ENCODE results near the gene SPTBN2.
A peak's percentile ranks its signal among the peaks of the same experiment; 100 is the strongest.
"Not testable (repeated sequence)": the region's sequence is repeated elsewhere in the genome, so short reads cannot be mapped to it uniquely, and the experiment has no call there.

Gene SPTBN2

DNA sequence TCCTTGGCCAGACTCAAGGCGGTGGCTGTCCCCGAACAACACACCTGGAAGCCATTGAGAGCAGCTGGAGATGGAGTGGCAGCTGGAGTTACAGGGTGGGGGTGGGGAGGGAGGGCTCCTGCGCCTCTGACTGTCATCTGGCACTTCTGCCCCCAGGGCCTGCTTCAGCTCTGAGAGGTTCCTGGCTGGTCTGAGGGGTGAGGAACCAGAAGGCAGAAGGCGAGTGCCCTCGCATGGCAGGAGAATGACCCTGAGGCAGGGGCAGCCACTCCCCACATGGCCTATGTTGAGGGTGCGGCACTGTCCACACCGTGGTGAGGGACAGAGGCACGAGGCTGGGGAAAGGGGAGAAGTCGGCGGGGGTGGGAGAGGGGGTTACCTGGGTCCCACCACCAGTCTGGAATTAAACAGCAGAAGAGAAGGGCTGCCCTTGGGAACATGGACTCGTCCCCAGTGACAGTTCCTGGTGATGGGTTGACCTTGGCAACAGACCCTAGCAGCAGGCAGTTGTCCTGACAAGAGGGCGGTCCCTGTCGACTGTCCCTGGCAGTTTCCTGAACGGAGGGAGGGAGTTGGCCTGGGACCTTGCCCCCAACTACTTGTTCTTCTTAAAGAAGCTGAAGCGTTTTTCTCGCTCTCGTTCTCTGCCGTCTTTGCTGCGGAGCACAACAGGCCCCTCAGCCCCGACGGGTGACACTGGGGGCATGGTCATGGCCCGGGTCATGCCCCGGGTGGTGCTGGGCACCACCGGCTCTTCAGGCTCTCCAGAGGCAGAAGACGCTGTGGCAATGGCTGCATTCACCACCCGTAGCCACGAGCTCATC, 43.5 kb downstream of the SPTBN2 start:
- DNase-seq (ENCODE audit: low read depth in 2 of 2): no peak

GRCh38 chr11:66684635-66685034, 44.4 kb downstream of the SPTBN2 start:
- DNase-seq (ENCODE audit: low read depth in 2 of 2): no peak

- DNase-seq (ENCODE audit: low read depth in 2 of 2): no peak
Measured at GRCh38 chr11:66683877-66684276, 45.1 kb downstream of the SPTBN2 start.

DNA sequence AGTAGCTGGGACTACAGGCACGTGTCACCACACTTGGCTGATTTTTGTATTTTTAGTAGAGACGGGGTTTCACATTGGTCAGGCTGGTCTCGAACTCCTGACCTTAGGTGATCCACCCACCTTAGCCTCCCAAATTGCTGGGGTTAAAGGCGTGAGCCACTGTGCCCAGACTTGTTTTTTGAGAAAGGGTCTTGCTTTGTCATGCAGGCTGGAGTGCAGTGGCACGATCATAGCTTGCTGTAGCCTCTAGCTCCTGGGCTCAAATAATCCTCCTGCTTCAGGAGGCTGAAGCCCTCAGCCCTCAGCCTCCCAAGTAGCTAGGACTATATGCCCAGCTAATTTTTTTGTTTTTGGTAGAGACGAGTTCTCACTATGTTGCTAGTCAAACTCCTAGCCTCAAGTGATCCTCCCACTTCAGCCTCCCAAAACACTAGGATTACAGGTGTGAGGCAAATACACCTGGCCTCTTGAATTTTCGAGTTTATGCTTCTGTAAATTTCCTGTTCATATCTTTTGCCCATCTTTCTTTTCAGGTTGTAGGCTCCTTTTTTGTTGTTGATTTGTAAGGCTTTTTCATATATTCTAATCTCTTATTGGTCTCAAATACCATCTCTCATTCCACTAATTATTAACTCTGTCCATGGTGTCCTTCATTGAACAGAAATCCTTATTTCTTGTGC, 47.9 kb downstream of the SPTBN2 start:
- DNase-seq (ENCODE audit: low read depth in 2 of 2): no peak

- peak; percentile 91 to 94 for DNase-seq (ENCODE audit: low read depth in 2 of 2)
Measured at GRCh38 chr11:66677599-66678375, 51.2 kb downstream of the SPTBN2 start, which contains the start of gene RBM4B. Gene RBM4B (minus strand): TSS chr11:66677887. CDS start chr11:66677079, 808 bp downstream.

DNA sequence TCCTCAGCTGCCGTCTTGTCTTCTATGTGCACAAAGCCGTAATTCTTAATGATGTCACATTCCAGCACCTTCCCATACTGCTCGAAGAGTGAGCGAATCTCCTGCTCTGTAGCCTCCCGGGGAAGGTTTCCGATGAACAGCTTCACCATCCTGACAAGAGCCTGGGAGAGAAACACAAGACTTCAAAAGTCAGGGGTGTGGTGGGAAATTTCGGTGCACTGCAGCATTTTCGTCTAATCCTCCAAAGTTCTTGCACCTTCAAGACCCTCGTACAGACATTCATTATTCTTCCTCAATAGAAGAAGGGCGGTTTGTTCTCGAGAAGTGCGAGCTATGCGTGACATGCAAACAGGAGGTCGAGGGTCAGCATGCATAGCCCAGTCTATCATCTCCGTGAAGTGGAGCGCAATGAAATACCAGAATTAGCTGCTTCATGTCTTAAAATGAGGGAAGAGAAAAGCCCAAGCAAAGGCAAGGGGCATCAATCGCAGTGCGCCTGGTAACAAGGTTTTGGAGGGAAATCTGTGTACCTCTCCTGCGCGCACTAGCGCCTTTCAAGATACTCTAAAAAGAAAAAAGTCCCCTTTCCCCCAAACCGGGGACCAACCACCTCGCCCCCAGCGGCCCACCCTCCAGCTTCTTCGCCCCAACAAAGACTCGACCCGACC, 52.0 kb downstream of the SPTBN2 start:
- no peak for DNase-seq (ENCODE audit: low read depth in 2 of 2)

- no peak for DNase-seq (ENCODE audit: low read depth in 2 of 2)
Measured at GRCh38 chr11:66676282-66676919, 52.6 kb downstream of the SPTBN2 start.

DNA sequence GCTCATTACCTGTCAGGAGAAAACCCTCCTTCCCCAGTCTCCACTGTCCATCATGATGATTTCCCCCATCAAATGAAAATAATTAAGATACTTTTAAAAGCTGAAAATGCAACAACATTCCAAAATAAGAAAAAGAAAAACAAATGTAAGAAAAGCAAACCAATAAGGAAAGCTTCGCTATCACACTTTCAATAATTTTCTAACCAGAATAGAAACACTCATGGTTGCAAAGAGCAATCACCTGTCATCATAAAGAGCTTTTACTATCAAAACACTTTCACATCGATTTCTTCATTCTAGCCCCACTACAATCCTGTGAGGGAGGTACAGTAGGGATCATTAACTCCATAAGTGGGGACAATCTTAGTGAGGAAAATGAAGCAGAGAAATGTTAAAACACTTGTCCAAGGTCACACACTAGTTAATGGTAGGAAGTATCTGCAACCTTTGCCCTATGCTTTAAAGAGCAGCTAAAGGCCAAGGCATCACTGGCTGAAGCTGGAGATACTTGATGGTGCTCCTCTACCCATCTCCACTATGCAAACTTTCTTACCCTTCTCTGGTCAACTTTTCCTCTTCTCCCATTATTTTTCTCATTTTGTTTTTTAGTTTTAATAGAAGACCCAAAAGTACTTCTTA, 53.9 kb downstream of the SPTBN2 start:
- no peak for DNase-seq (ENCODE audit: low read depth in 2 of 2)

DNA sequence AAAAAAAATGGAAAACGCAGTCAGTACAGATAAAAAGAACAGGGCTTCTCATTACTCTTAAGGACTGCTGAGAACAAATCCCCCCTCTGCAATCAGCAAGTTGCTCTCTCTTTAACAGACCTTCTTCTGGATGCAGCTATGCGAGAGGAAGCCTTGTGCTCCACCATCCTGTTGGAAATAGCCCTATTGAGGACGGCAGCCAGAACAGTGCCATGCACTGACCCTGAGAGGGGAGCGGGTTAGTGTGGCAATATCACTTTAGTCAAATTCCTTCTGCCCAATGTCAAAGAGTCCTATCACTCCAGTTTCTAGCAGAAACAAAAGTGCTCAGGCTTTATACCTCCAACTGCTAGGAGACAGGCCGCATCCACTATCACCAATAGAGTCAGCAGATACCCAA, 58.2 kb downstream of the SPTBN2 start:
- no peak for DNase-seq (ENCODE audit: low read depth in 2 of 2)

DNA sequence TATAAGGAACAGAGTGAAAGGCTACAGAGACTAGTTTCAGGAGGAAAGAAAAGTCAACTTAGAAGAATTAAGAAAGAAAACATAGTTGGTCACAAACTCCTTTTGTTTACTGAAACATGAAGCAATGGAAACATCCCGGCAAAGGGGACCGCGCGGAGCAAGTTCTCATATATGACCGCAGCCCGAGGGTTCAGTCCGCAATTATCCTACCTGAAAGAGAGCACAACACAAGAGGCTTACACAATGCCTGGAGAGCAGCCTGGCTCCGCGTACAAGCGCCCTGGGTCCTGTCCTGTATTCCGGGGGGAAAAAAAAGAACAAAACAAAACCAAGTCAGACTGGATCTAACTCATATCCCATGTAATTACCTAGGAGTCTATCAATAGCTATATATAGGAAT, 63.6 kb downstream of the SPTBN2 start:
- no peak for DNase-seq (ENCODE audit: low read depth in 2 of 2)

GRCh38 chr11:66663741-66664296, 65.2 kb downstream of the SPTBN2 start:
- no peak for DNase-seq (ENCODE audit: low read depth in 2 of 2)

DNA sequence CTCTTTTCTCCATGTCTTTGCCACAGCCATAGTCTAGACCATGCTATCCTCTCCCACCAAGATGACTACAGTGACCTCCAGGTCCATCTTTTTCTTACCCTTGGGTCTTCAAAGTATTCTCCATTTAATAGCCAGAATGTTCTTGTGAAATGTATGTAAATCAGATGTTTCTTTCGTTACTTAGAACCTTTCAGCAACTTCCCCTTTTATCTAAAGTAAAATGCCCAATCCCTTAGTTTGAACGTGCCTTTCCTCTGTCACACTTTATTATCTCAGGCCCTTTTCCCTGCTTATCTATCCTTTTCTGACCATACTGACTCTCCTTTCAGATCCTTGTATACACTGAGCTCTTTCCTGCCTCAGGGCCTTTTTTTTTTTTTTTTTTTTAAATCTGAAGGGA, 69.3 kb downstream of the SPTBN2 start:
- DNase-seq (ENCODE audit: low read depth in 2 of 2): no peak

DNA sequence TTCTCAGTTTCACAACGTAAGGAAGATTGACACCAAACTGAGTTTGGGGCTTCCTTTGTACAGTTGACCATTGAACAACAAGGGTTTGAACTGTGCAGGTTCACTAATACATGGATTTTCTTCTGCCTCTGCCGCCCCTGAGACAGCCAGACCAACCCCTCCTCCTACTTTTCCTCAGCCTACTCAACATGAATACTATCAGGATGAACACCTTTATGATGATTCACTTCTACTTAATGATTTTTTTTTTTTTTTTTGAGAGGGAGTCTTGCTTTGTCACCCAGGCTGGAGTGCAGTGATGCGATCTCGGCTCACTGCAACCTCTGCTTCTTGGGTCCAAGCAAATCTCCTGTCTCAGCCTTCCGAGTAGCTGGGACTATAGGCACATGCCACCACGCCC, 75.9 kb downstream of the SPTBN2 start:
- DNase-seq (ENCODE audit: low read depth in 2 of 2): no peak

DNA sequence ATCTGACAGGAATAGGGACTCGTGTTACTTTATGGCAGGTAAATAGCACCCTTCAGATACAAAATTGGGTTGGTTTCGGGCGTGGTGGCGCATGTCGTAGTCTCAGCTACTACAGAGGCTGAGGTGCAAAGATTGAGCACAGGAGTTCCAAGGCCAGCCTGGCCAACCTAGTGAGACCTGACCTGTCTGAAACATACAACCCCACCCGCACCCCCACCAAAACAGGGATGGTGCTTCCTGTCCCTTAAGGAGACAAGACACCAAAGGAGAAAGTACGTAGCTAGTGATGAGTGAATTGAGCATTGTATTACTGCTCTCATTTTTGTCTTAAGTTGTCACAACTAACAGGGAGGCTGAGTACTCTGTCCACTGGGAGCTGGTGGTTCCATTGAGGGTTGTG, 76.4 kb downstream of the SPTBN2 start:
- DNase-seq (ENCODE audit: low read depth in 2 of 2): no peak

GRCh38 chr11:66651016-66651415, 78.0 kb downstream of the SPTBN2 start:
- no peak for DNase-seq (ENCODE audit: low read depth in 2 of 2)

DNA sequence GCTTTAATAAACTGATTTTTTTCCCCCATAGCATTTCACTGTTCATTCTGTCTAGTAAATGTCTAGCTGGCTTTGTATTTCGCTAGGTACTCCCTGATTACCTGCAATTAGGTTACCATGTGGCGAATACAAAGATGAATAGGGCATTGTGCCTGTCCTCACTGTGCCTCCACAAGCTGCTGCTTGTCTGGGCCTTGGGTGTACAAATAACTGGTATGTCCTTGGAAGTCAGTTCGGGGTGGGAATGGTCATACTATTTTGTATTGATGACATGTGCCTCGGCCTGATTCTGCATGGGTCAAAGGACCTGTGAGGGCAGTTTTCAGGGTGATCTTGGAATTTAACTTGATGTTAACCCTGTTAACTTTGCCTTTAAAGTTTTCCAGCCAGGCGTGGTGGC, 79.1 kb downstream of the SPTBN2 start:
- DNase-seq (ENCODE audit: low read depth in 2 of 2): no peak

GRCh38 chr11:66646828-66647227, 82.2 kb downstream of the SPTBN2 start:
- no peak for DNase-seq (ENCODE audit: low read depth in 2 of 2)

DNA sequence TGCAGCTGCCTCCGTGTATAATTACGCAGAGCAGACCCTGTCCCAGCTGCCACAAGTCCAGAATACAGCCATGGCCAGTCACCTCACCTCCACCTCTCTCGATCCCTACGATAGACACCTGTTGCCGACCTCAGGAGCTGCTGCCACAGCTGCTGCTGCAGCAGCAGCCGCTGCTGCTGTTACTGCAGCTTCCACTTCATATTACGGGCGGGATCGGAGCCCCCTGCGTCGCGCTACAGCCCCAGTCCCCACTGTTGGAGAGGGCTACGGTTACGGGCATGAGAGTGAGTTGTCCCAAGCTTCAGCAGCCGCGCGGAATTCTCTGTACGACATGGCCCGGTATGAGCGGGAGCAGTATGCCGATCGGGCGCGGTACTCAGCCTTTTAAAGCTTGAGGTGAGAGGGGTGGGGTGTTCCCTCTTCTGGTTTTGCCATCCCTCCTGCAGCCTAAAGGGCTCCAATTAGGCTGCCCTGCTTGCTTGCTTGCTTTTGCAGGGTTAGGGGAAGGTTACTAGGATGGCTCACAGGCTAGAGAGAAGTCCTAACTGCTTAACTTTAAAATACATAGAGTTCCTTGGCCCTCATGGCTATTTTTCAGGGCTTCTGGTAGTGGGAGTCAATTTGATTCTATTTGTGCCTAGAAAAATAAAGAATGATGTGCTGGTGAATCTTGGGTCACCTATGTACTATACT, 85.1 kb downstream of the SPTBN2 start:
- no peak for DNase-seq (ENCODE audit: low read depth in 2 of 2)

DNA sequence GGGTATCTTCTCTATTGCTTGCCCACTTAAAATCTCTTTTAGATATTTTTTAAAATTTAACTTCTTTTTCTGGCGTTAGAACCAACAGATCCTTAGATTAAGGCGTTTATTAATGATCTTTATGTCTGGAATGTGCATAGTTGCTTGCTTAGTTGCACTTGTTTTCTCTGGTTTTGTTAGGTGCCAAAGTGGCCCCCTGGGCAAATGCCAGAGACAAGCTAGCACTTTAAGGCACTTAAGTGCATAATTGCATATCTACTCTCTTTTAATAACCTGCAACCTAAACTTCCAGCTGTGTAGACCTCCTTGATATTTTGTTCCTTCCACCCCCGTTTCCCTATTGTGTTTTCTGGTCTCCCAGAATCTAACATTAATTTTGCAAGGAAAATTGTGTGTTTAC, 87.2 kb downstream of the SPTBN2 start:
- DNase-seq (ENCODE audit: low read depth in 2 of 2): no peak

- not testable (repeated sequence) for DNase-seq (ENCODE audit: low read depth in 2 of 2)
Measured at GRCh38 chr11:66639814-66640340, 89.1 kb downstream of the SPTBN2 start.

Data from activated CD4-positive, alpha-beta T cell treated with anti-CD3 and anti-CD28 coated beads for 24 hours (primary cell).